Brain microvascular endothelial cell (primary cell): ENCODE results near the gene CGGBP1.

Experiments
- DNase-seq: peaks from one replicate; pipeline ENCODE4 v3.0.0-alpha.2; 2020
- H3K27ac ChIP-seq: fragments of 250-450 bp; sonication (Bioruptor Pico); 2 replicates; pipeline ENCODE4 v1.5.1; 2020; ENCODE audit warnings: mild to moderate bottlenecking, moderate library complexity
- H3K27me3 ChIP-seq: fragments of 250-450 bp; sonication (Bioruptor Pico); replicated peaks from 2 replicates; pipeline ENCODE4 v1.5.1; 2020; ENCODE audit warnings: mild to moderate bottlenecking
- H3K36me3 ChIP-seq: fragments of 250-450 bp; sonication (Bioruptor Pico); replicated peaks from 2 replicates; pipeline ENCODE4 v1.5.1; 2020; ENCODE audit warnings: mild to moderate bottlenecking
- H3K4me3 ChIP-seq: 2 replicates; pipeline ENCODE4 v1.5.1; 2011; ENCODE audit warnings: low read depth, mild to moderate bottlenecking, control low read depth, low read length, moderate library complexity
- CTCF ChIP-seq: IDR thresholded peaks from 2 replicates; pipeline ENCODE4 v1.5.1; 2011; ENCODE audit warnings: low read depth, mild to moderate bottlenecking, moderate library complexity, low read length, control low read depth, inconsistent platforms; ENCODE audit errors: missing control alignments
- in situ Hi-C: cut with HindIII; loops from 2 replicates; pipeline ENCODE4 v1.10.0; 2017; ENCODE audit warnings: low sequenced_read_pairs, low pct_ligation_motif_present

Gene CGGBP1

GRCh38 chr3:88061746-88062145 lies 2.9 kb upstream of the CGGBP1 start:
- in situ Hi-C loops = no loop called here
- no peaks in the 10 kb centered on the region for H3K27me3 ChIP-seq
- H3K36me3 ChIP-seq = no peaks in the 10 kb centered on the region
- no peak overlapping the region for H3K27ac ChIP-seq
- no peak for TF ChIP-seq CTCF
- no peak overlapping the region for H3K4me3 ChIP-seq
- DNase-seq = no peak

GRCh38 chr3:88059380-88060170 lies 770 bp upstream of the CGGBP1 start:
- DNase-seq = no peak
- peak overlapping the region; percentile 60 for H3K27ac ChIP-seq
- TF ChIP-seq CTCF = no peak
- H3K4me3 ChIP-seq = peak overlapping the region; percentile 89
- H3K27me3 ChIP-seq = no peaks in the 10 kb centered on the region
- in situ Hi-C loops = no loop called here
- peaks cover 8% of the 10 kb centered on the region for H3K36me3 ChIP-seq

- no peak for TF ChIP-seq CTCF
- H3K36me3 ChIP-seq = peaks cover 8% of the 10 kb centered on the region
- peak overlapping the region; percentile 74 for H3K4me3 ChIP-seq
- peak overlapping the region; percentile 73 for H3K27ac ChIP-seq
- no peaks in the 10 kb centered on the region for H3K27me3 ChIP-seq
- in situ Hi-C loops = no loop called here
- DNase-seq = no peak
Measured at GRCh38 chr3:88058306-88058580, 562 bp downstream of the CGGBP1 start.

- peaks cover 8% of the 10 kb centered on the region for H3K36me3 ChIP-seq
- peak overlapping the region; percentile 74 for H3K4me3 ChIP-seq
- peak overlapping the region; percentile 73 for H3K27ac ChIP-seq
- H3K27me3 ChIP-seq = no peaks in the 10 kb centered on the region
- TF ChIP-seq CTCF = no peak
- in situ Hi-C loops = no loop called here
- peak; percentile 4 for DNase-seq
Measured at GRCh38 chr3:88057630-88058305, 1.0 kb downstream of the CGGBP1 start.

GRCh38 chr3:88046766-88047165 lies 12.0 kb downstream of the CGGBP1 start:
- TF ChIP-seq CTCF = no peak
- no peaks in the 10 kb centered on the region for H3K36me3 ChIP-seq
- in situ Hi-C loops = no loop called here
- H3K27me3 ChIP-seq = no peaks in the 10 kb centered on the region
- H3K27ac ChIP-seq = no peak overlapping the region
- H3K4me3 ChIP-seq = no peak overlapping the region
- no peak for DNase-seq
